MM.1S (cell line): Measurements from ENCODE around the gene CACNA2D1.

Experiments used
- DNase-seq: peaks from one replicate; pipeline ENCODE4 v3.0.0-alpha.2; 2015
- H2AFZ ChIP-seq: fragments of 300-600 bp; sonication (generic); 2 replicates; pipeline ENCODE4 v1.6.0; 2016; ENCODE audit warnings: antibody characterized with exemption, low read length
- H3F3A ChIP-seq: fragments of 300-600 bp; sonication (generic); 2 replicates; pipeline ENCODE4 v1.6.1; 2016; ENCODE audit warnings: mild to moderate bottlenecking, antibody characterized with exemption, low read length, moderate library complexity, mixed read lengths; ENCODE audit not compliant: insufficient read depth
- H3K27ac ChIP-seq: fragments of 300-600 bp; sonication (generic); 2 replicates; pipeline ENCODE4 v1.5.1; 2016; ENCODE audit warnings: mild to moderate bottlenecking, low read length
- H3K27me3 ChIP-seq: fragments of 300-600 bp; sonication (generic); replicated peaks from 2 replicates; pipeline ENCODE4 v1.6.0; 2016; ENCODE audit warnings: low read length; ENCODE audit not compliant: insufficient read depth
- H3K36me3 ChIP-seq: fragments of 300-600 bp; sonication (generic); replicated peaks from 2 replicates; pipeline ENCODE4 v1.6.1; 2016; ENCODE audit warnings: mild to moderate bottlenecking, low read length, mixed read lengths; ENCODE audit not compliant: insufficient read depth
- H3K4me1 ChIP-seq: fragments of 300-600 bp; sonication (generic); 2 replicates; pipeline ENCODE4 v1.6.1; 2016; ENCODE audit warnings: low read length, mixed read lengths
- H3K4me2 ChIP-seq: fragments of 300-600 bp; sonication (generic); 2 replicates; pipeline ENCODE4 v1.6.0; 2016; ENCODE audit warnings: low read depth, low read length
- H3K4me3 ChIP-seq: fragments of 300-600 bp; sonication (generic); 2 replicates; pipeline ENCODE4 v1.5.1; 2016; ENCODE audit warnings: low read length, mixed read lengths
- H3K79me2 ChIP-seq: fragments of 300-600 bp; sonication (generic); 2 replicates; pipeline ENCODE4 v1.6.1; 2016; ENCODE audit warnings: mixed run types, low read length, mixed read lengths
- H3K9ac ChIP-seq: fragments of 300-600 bp; sonication (generic); 2 replicates; pipeline ENCODE4 v1.6.1; 2016; ENCODE audit warnings: low read length, mixed read lengths
- H3K9me2 ChIP-seq: fragments of 300-600 bp; sonication (generic); replicated peaks from 2 replicates; pipeline ENCODE4 v1.6.1; 2016; ENCODE audit warnings: mild to moderate bottlenecking, low read length, mixed read lengths; ENCODE audit not compliant: insufficient read depth
- H3K9me3 ChIP-seq: fragments of 300-600 bp; sonication (generic); replicated peaks from 2 replicates; pipeline ENCODE4 v1.6.1; 2016; ENCODE audit warnings: mild to moderate bottlenecking, low read length, mixed read lengths; ENCODE audit not compliant: insufficient read depth
- H4K20me1 ChIP-seq: fragments of 300-600 bp; sonication (generic); 2 replicates; pipeline ENCODE4 v1.6.1; 2016; ENCODE audit warnings: mild to moderate bottlenecking, low read length, moderate library complexity, mixed read lengths; ENCODE audit not compliant: insufficient read depth
- CTCF ChIP-seq: fragments of 300-600 bp; sonication (generic); IDR thresholded peaks from 2 replicates; pipeline ENCODE4 v1.5.1; 2016; ENCODE audit warnings: antibody characterized with exemption, low read length, mixed read lengths
- EZH2 ChIP-seq: fragments of 300-600 bp; sonication (generic); optimal IDR thresholded peaks from 2 replicates; pipeline ENCODE3; 2017; ENCODE audit warnings: low read depth, mild to moderate bottlenecking, antibody characterized with exemption, low read length, mixed read lengths
- EZH2phosphoT487 ChIP-seq: fragments of 300-600 bp; sonication (generic); IDR thresholded peaks from 2 replicates; pipeline ENCODE4 v1.6.1; 2018; ENCODE audit warnings: antibody characterized with exemption, low read length

The CACNA2D1 gene

GRCh38 chr7:82110146-82110840 lies 333.3 kb downstream of the CACNA2D1 start:
- Histone ChIP-seq H3K9me3 (no peaks in the 10 kb centered on the region), H3K9ac (no peak overlapping the region), H3F3A (no peaks in the 10 kb centered on the region), H3K27me3 (no peaks in the 10 kb centered on the region), H2AFZ (no peak overlapping the region), H3K79me2 (no peaks in the 10 kb centered on the region), H3K4me1 (no peaks in the 10 kb centered on the region), H3K9me2 (no peaks in the 10 kb centered on the region), H4K20me1 (no peaks in the 10 kb centered on the region), H3K27ac (no peak overlapping the region), H3K4me2 (no peak overlapping the region), H3K4me3 (no peak overlapping the region), H3K36me3 (no peaks in the 10 kb centered on the region)
- TF ChIP-seq EZH2 = no peak
- no peak for TF ChIP-seq EZH2phosphoT487
- no peak for TF ChIP-seq CTCF
- DNase-seq = no peak

GRCh38 chr7:82109288-82109687 lies 334.3 kb downstream of the CACNA2D1 start:
- Histone ChIP-seq H2AFZ (no peak overlapping the region), H4K20me1 (no peaks in the 10 kb centered on the region), H3K4me3 (no peak overlapping the region), H3K27ac (no peak overlapping the region), H3K9ac (no peak overlapping the region), H3K4me2 (no peak overlapping the region), H3K9me2 (no peaks in the 10 kb centered on the region), H3K27me3 (no peaks in the 10 kb centered on the region), H3K36me3 (no peaks in the 10 kb centered on the region), H3K79me2 (no peaks in the 10 kb centered on the region), H3K4me1 (no peaks in the 10 kb centered on the region), H3K9me3 (no peaks in the 10 kb centered on the region), H3F3A (no peaks in the 10 kb centered on the region)
- TF ChIP-seq EZH2 (no peak), CTCF (no peak), EZH2phosphoT487 (no peak)
- DNase-seq = no peak

- H3K27me3 ChIP-seq = no peaks in the 10 kb centered on the region
- DNase-seq = no peak
- no peak overlapping the region for H3K4me2 ChIP-seq
- H3F3A ChIP-seq = no peaks in the 10 kb centered on the region
- no peak overlapping the region for H2AFZ ChIP-seq
- H3K27ac ChIP-seq = no peak overlapping the region
- H4K20me1 ChIP-seq = no peaks in the 10 kb centered on the region
- H3K4me3 ChIP-seq = no peak overlapping the region
- no peaks in the 10 kb centered on the region for H3K79me2 ChIP-seq
- no peaks in the 10 kb centered on the region for H3K4me1 ChIP-seq
- H3K9ac ChIP-seq = no peak overlapping the region
- TF ChIP-seq EZH2phosphoT487 = no peak
- no peaks in the 10 kb centered on the region for H3K9me2 ChIP-seq
- H3K9me3 ChIP-seq = no peaks in the 10 kb centered on the region
- H3K36me3 ChIP-seq = no peaks in the 10 kb centered on the region
These were observed 337.4 kb downstream of the CACNA2D1 start for GRCh38 chr7:82106201-82106600.

GRCh38 chr7:82105463-82105862 lies 338.1 kb downstream of the CACNA2D1 start:
- Histone ChIP-seq H3K4me3 (no peak overlapping the region), H4K20me1 (no peaks in the 10 kb centered on the region), H3K9me2 (no peaks in the 10 kb centered on the region), H3K9me3 (no peaks in the 10 kb centered on the region), H3K79me2 (no peaks in the 10 kb centered on the region), H3K27ac (no peak overlapping the region), H3K4me2 (no peak overlapping the region), H3K4me1 (no peaks in the 10 kb centered on the region), H3K27me3 (no peaks in the 10 kb centered on the region), H2AFZ (no peak overlapping the region), H3F3A (no peaks in the 10 kb centered on the region), H3K9ac (no peak overlapping the region), H3K36me3 (no peaks in the 10 kb centered on the region)
- no peak for DNase-seq
- no peak for TF ChIP-seq EZH2
